ENCODE measurements around the gene PITPNC1.

DNA sequence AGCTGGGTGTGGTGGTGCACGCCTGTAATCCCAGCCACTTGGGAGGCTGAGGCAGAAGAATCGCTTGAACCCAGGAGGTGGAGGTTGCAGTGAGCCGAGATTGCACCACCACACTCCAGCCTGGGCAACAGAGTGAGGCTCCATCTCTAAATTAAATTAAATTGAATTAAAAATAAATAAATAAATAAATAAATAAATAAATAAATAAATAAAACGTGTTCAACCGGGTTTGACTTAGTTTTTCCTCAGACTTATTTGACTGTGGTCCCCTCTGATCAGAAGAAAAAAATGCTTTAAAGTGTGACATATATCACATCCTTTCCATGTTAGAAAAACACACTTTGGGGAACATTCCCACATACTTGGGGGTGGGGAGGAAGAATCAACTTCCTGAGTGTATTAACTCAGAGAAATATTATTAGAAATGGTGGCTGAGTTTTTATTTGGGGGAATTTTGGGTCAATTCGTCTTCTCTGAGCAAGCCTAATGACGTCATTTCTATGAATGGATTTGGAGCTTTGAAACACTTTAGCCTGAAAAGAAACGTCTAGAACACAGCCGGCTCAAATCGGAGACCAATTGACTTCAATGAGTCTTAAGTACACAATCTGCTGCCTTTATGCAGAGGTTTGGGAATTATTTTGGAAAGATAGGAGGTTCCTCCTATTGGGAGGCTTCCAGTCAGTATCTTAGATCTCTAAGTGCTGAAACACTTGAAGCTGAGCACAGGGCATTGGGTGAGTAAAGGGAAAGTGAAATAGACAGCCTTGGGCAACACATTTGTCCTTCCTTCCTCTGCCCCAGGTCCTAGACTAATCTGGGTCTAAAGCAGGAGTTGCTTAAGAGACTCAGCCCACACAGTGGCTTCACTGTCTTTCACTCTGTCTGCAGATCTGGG lies 132.6 kb downstream of the PITPNC1 start:
- TF ChIP-seq POLR2A (IDR thresholded peaks at IDR 0.05) (no peak), EP300 (IDR thresholded peaks at IDR 0.05) (peak in 1 of 2 donors; percentile 33)
- TF ChIP-seq, protein P1, sequence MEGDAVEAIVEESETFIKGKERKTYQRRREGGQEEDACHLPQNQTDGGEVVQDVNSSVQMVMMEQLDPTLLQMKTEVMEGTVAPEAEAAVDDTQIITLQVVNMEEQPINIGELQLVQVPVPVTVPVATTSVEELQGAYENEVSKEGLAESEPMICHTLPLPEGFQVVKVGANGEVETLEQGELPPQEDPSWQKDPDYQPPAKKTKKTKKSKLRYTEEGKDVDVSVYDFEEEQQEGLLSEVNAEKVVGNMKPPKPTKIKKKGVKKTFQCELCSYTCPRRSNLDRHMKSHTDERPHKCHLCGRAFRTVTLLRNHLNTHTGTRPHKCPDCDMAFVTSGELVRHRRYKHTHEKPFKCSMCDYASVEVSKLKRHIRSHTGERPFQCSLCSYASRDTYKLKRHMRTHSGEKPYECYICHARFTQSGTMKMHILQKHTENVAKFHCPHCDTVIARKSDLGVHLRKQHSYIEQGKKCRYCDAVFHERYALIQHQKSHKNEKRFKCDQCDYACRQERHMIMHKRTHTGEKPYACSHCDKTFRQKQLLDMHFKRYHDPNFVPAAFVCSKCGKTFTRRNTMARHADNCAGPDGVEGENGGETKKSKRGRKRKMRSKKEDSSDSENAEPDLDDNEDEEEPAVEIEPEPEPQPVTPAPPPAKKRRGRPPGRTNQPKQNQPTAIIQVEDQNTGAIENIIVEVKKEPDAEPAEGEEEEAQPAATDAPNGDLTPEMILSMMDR (IDR thresholded peaks at IDR 0.05): no peak

Data from tibial nerve (tissue), 4 donors.